HEK293T (cell line): ENCODE measurements around the gene ZMAT3.

ENCODE experiments used
- CTCF ChIA-PET: fragments of 350-600 bp; formaldehyde crosslinking; extraction: SDS; loops from one replicate; lab custom pipeline; 2021; ENCODE audit warnings: antibody characterized with exemption, inconsistent platforms; lab: Yijun Ruan, JAX
- POLR2A ChIA-PET: fragments of 350-600 bp; formaldehyde crosslinking; extraction: SDS; loops from one replicate; lab custom pipeline; 2020; ENCODE audit warnings: antibody characterized with exemption, inconsistent platforms; lab: Yijun Ruan, JAX
- DNase-seq: peaks from one replicate; pipeline ENCODE4 v3.0.0; 2012; ENCODE audit warnings: mixed read lengths; ENCODE audit errors: extremely low spot score
- ARNT ChIP-seq: fragments of 450-650 bp; IDR thresholded peaks from 2 replicates; pipeline ENCODE4 v1.6.1; 2017; ENCODE audit warnings: mild to moderate bottlenecking
- BHLHE40 ChIP-seq: fragments of 450-650 bp; IDR thresholded peaks from 2 replicates; pipeline ENCODE4 v1.6.1; 2016; ENCODE audit warnings: mild to moderate bottlenecking, moderate library complexity, borderline replicate concordance
- CTBP1 ChIP-seq: fragments of 450-650 bp; IDR thresholded peaks from 2 replicates; pipeline ENCODE4 v1.6.1; 2016; ENCODE audit warnings: borderline replicate concordance
- ELF4 ChIP-seq: fragments of 450-650 bp; IDR thresholded peaks from 2 replicates; pipeline ENCODE4 v1.6.1; 2017; ENCODE audit warnings: antibody characterized with exemption
- FOXA1 ChIP-seq: fragments of 450-650 bp; IDR thresholded peaks from 2 replicates; pipeline ENCODE4 v1.6.1; 2016; ENCODE audit warnings: mild to moderate bottlenecking
- FOXK2 ChIP-seq: fragments of 450-650 bp; IDR thresholded peaks from 2 replicates; pipeline ENCODE4 v1.6.1; 2016; ENCODE audit warnings: mild to moderate bottlenecking
- FOXM1 ChIP-seq: fragments of 450-650 bp; IDR thresholded peaks from 2 replicates; pipeline ENCODE4 v1.6.1; 2017; ENCODE audit warnings: mild to moderate bottlenecking, borderline replicate concordance
- HDGF ChIP-seq: fragments of 450-650 bp; IDR thresholded peaks from 2 replicates; pipeline ENCODE4 v1.6.1; 2017; ENCODE audit warnings: antibody characterized with exemption, borderline replicate concordance
- L3MBTL2 ChIP-seq: fragments of 450-650 bp; conservative IDR thresholded peaks from 2 replicates; pipeline ENCODE4 v1.6.1; 2016; ENCODE audit warnings: mild to moderate bottlenecking
- LEF1 ChIP-seq: fragments of 450-650 bp; IDR thresholded peaks from 2 replicates; pipeline ENCODE4 v1.6.1; 2017; ENCODE audit warnings: mild to moderate bottlenecking, borderline replicate concordance
- NFRKB ChIP-seq: fragments of 450-650 bp; IDR thresholded peaks from 2 replicates; pipeline ENCODE4 v1.6.1; 2016; ENCODE audit warnings: mild to moderate bottlenecking, moderate library complexity
- SP1 ChIP-seq: fragments of 450-650 bp; IDR thresholded peaks from 2 replicates; pipeline ENCODE4 v1.6.1; 2017
- SUZ12 ChIP-seq: fragments of 450-650 bp; IDR thresholded peaks from 2 replicates; pipeline ENCODE4 v1.6.1; 2016; ENCODE audit warnings: mild to moderate bottlenecking
- TARDBP ChIP-seq: fragments of 450-650 bp; IDR thresholded peaks from 2 replicates; pipeline ENCODE4 v1.6.1; 2016
- ZNF384 ChIP-seq: fragments of 450-650 bp; IDR thresholded peaks from 2 replicates; pipeline ENCODE4 v1.6.1; 2016
- TF ChIP-seq, protein P1 (sequence below): fragments of 450-650 bp; IDR thresholded peaks from 2 replicates; pipeline ENCODE4 v1.6.1; 2016

Gene ZMAT3

DNA sequence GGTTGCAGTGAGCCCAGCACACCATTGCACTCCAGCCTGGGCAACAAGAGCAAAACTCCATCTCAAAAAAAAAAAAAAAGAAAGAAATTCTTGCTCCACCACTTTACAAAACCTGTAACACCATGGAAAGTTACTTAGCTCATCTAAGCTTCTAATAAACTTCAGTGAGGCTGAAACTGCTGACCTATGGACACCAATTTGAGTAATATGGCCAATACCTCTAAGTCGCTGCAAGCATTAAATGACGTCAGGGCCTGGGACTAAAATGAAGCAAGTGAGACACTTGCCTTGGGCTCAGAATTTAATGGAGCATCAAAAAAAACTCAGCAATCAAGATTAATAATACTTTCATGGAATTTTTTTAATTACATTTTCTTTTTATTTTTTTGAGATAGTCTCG is 42.5 kb downstream of the ZMAT3 start:
- no peak for DNase-seq
- POLR2A ChIA-PET = no interaction called here
- TF ChIP-seq BHLHE40 (no peak), L3MBTL2 (no peak), TARDBP (no peak), ARNT (no peak), SUZ12 (no peak)
- CTCF ChIA-PET = no interaction called here

DNA sequence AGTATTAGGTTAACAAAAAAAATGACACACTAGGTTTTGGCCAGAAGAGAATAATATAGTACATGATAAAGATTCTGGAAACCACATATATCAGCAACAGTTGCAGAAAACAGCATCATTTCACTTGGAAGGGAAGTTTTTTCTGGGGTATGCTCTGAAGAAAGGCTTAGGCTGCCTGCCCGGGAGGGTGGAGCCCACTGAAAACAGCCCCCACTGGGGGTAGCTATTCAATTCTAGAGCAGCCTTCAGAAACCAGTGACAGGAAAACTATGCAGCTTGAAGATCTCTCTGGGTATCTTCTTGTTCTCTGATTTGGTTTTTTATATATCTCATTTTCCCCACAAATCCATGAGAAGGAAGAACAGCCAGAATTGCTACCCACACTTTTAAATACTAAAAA is 43.2 kb downstream of the ZMAT3 start:
- no peak for DNase-seq
- TF ChIP-seq CTBP1 (no peak), TARDBP (no peak), FOXM1 (no peak), HDGF (no peak), LEF1 (no peak), L3MBTL2 (no peak), FOXK2 (no peak)
- CTCF ChIA-PET = no interaction called here
- POLR2A ChIA-PET = no interaction called here

- no peak for TF ChIP-seq HDGF
- no peak for TF ChIP-seq BHLHE40
- no peak for TF ChIP-seq NFRKB
- TF ChIP-seq ZNF384 = no peak
- TF ChIP-seq TARDBP = no peak
- TF ChIP-seq FOXA1 = no peak
- no peak for TF ChIP-seq SP1
- TF ChIP-seq SUZ12 = no peak
- no peak for TF ChIP-seq FOXM1
- no peak for DNase-seq
- ChIA-PET CTCF (interaction anchor here (1.2 kb wide), 1 partner anchor 294 kb away, joined by 4 read pairs; no protein-coding TSS in a partner anchor), POLR2A (no interaction called here)
These were observed 44.2 kb downstream of the ZMAT3 start for GRCh38 chr3:179027326-179027900.

DNA sequence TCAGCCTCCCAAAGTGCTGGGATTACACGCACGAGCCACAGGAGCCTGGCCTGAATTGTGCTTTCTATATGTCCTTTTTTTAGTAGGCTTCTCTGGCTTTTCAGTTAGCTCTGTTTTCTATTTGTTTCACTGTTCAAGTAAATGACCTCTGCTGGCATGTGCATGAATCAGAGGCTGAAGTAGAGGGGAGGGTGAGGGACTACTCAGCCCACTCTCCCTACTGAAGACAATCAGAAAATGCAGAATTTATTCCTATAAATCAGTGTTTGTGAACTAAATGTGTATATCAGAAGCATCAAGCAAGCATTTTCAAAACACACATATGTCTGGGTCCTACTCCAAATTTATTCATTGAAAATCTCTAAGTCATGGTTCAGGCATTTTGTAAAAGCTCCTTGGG is 45.0 kb downstream of the ZMAT3 start:
- ChIA-PET CTCF (interaction anchor here (1.2 kb wide), 1 partner anchor 9 kb away, joined by 3 read pairs; no protein-coding TSS in a partner anchor), POLR2A (no interaction called here)
- no peak for DNase-seq
- no peak for TF ChIP-seq ZNF384
- no peak for TF ChIP-seq L3MBTL2
- TF ChIP-seq FOXA1 = no peak
- no peak for TF ChIP-seq HDGF
- TF ChIP-seq ELF4 = no peak
- no peak for TF ChIP-seq LEF1
- TF ChIP-seq BHLHE40 = no peak
- TF ChIP-seq ARNT = no peak
- TF ChIP-seq SP1 = no peak
- no peak for TF ChIP-seq TARDBP
- no peak for TF ChIP-seq FOXM1
- no peak for TF ChIP-seq NFRKB
- TF ChIP-seq FOXK2 = no peak
- no peak for TF ChIP-seq SUZ12

GRCh38 chr3:179021119-179021903 is 50.3 kb downstream of the ZMAT3 start:
- ChIA-PET POLR2A (no interaction called here), CTCF (interaction anchor here (0.6 kb wide), 1 partner anchor 78 kb away, joined by 3 read pairs; no protein-coding TSS in a partner anchor)
- TF ChIP-seq ZNF384 = no peak
- TF ChIP-seq CTBP1 = no peak
- TF ChIP-seq, protein P1, sequence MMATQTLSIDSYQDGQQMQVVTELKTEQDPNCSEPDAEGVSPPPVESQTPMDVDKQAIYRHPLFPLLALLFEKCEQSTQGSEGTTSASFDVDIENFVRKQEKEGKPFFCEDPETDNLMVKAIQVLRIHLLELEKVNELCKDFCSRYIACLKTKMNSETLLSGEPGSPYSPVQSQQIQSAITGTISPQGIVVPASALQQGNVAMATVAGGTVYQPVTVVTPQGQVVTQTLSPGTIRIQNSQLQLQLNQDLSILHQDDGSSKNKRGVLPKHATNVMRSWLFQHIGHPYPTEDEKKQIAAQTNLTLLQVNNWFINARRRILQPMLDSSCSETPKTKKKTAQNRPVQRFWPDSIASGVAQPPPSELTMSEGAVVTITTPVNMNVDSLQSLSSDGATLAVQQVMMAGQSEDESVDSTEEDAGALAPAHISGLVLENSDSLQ = no peak
- TF ChIP-seq ELF4 = no peak
- no peak for TF ChIP-seq ARNT
- no peak for TF ChIP-seq L3MBTL2
- TF ChIP-seq TARDBP = no peak
- no peak for TF ChIP-seq FOXM1
- DNase-seq = no peak

DNA sequence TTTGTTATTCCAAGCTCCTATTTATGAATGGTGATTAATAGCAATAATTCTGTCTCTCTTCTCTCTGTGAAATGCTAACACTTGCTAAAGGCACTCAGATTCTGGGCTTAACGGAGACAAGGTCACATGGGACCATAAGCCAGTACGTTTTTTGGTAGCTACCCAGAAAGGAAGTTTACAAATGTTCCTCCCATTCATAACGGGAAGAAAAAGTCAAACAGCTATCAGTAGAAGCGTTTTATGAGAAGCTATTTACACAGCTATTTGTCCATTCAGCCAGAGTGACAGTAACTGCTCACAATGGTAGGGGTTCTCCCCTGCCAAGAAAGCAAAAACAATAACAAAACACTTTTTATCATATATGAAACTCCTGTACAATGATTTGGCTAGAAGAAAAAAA is 51.5 kb downstream of the ZMAT3 start:
- TF ChIP-seq FOXM1 = no peak
- no peak for TF ChIP-seq HDGF
- TF ChIP-seq, protein P1 = no peak
- TF ChIP-seq TARDBP = no peak
- no peak for TF ChIP-seq SP1
- no peak for TF ChIP-seq NFRKB
- TF ChIP-seq FOXK2 = no peak
- no peak for TF ChIP-seq ZNF384
- no peak for TF ChIP-seq BHLHE40
- no peak for TF ChIP-seq SUZ12
- no peak for TF ChIP-seq ELF4
- TF ChIP-seq ARNT = no peak
- TF ChIP-seq FOXA1 = no peak
- no peak for TF ChIP-seq CTBP1
- no peak for TF ChIP-seq LEF1
- TF ChIP-seq L3MBTL2 = no peak
- DNase-seq = no peak
- ChIA-PET POLR2A (no interaction called here), CTCF (interaction anchor here (0.5 to 1.4 kb wide), 3 partner anchors 49 to 1674 kb away, joined by 3 read pairs; no protein-coding TSS in a partner anchor)
